HG03280 (cell line): ENCODE results near the gene NRAP.
"Not testable (repeated sequence)": the region's sequence is repeated elsewhere in the genome, so short reads cannot be mapped to it uniquely, and the experiment has no call there.

Source experiments
- ATAC-seq: cut with Tn5 transposase; IDR thresholded peaks from one replicate; pipeline ENCODE4 v1.9.1; 2021; ENCODE audit warnings: mild to moderate bottlenecking, moderate library complexity; ENCODE audit not compliant: unreplicated experiment

NRAP gene

DNA sequence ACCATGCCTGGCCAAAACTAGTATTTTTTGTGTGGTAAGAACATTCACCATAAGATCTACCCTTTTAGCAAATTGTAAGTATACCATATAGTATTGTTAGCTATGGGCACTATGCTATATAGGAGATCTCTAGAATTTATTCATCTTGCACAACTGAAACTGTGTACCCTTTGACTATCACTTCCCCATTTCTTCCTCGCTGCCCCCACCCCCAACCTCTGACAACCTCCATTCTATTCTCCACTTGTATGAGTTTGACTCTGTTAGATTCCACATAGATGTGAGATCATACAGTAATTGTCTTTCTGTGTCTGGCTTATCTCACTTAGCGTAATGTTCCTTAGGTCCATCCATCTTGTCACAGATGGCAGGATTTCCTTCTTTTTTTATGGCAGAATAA is 19.5 kb upstream of the NRAP start:
- no peak for ATAC-seq

GRCh38 chr10:113681533-113682470 is 18.0 kb upstream of the NRAP start:
- ATAC-seq: peak; percentile 52

DNA sequence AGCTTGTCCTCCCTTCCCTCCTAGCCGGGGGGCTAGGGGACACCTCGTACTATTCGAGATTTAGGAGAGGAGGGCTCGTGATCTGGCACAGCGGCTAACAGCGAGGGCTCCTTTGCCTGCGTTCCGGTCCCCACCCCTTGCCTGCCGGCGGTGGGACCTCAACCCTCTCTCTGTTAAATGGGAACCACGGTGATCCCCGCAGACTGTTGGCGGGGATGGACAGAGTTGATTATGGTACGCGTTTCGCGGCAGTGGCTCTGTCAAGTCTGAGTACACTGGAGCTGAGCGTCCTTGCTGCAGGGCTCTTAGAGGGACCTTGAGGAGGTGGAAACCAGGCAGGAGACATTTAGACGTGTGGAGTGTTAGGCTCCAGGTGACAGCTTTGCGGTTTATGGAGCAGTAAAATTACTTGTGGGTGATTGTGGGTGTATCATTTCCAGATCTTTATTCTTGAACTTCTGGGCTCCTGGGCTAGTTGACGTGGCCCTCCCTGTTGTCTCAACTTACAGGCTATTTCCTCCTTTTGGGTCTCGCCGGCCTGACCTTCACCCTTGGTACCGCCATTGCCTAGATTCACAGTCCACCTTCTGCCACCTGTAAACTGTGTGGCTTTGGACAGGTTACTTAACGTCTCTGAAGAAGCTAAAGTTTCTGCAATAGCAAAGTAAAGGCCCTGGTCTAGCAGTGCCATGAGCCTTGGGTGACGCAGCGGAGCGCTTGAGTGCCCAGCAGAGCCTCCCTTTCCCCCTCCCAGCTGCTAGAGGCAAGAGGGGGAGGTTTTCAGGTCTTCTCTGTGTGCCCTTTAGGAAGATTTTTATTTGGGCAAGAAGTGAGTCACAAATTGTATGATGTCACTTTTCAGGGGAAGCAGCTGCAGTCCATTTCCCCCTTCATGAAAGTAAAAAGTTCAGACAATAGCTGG is 16.6 kb upstream of the NRAP start:
- ATAC-seq: peak; percentile 15

DNA sequence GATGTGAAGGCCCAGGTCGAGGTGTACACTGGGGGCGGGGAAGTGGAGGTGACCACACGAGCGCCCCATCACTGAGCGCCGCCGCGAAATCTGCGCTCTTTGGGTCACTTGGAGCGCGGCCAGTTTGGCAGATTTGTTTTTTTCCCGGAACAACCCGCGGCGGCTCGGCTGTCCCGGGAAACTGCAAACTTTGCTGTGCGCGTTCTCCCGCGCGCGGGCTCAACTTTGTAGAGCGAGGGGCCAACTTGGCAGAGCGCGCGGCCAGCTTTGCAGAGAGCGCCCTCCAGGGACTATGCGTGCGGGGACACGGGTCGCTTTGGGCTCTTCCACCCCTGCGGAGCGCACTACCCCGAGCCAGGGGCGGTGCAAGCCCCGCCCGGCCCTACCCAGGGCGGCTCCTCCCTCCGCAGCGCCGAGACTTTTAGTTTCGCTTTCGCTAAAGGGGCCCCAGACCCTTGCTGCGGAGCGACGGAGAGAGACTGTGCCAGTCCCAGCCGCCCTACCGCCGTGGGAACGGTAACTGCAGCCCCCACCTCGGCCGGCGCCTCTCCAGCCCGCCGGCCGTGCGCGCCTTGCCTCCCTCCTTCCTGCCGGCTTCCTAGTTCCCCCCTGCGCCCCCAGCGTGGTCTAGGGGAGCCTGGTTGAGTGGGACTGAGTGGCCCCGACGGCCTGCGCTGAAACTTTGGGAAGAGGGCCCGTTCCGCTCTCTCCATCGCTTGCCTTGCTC is 15.8 kb upstream of the NRAP start, which contains the start of gene CASP7:
Gene CASP7, plus strand, starts transcription at position 450 of the 727 bp plus-strand sequence. CDS start 17,582 bp downstream, outside the sequence.
- ATAC-seq: peak; percentile 70

DNA sequence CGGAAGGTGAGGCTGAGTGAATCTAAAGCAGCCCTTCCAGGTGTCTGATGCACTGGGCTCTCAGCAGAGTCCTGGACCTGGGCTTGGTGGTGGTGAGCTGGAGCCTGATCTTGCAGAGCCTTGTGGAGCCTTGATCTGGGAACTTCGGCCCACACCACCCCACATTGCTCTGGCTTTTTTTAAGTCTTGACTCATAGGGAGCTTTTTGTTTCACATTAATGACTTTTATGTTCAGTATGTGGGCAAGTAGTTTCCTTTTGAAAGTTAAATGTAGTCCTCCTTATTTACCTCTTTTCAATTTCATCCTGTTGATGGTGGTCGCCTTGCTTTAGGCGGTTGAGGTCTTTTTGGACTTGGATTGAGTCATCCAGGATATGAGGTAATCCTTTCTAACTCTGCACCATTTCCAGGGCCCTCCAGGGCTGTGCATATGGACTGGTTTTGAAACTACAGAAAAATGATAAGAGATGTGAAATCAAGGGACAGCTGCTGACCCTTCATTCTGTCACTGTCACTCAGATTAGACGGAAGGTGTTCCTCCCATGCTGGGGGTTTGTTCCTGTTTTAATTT is 2.9 kb upstream of the NRAP start:
- peak; percentile 65 for ATAC-seq

DNA sequence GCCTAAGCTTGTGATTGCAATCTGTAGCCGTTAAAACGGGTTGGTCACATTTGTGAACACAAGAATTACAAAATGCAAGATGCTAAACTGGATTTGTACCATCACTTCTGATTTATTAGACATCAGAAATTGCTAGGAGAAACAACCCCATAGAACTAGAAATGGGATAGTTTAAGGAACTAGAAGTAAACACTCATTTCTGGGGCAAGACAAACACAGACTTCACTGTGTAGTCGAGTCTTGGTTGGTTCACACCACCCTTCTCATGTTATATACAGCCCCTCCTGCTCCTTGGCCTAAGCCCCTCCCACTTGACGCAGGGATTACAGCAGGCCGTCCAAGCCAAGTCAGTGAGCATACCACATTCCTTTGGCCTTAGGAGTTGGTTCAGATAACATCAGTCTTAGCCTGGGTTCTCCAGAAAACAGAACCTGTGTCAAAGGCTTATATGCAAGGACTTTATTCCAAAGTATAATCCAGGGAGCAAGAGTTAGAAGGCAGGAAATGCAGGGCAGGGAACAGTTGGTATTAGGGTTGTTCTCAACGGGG is 2.0 kb upstream of the NRAP start:
- no peak for ATAC-seq

DNA sequence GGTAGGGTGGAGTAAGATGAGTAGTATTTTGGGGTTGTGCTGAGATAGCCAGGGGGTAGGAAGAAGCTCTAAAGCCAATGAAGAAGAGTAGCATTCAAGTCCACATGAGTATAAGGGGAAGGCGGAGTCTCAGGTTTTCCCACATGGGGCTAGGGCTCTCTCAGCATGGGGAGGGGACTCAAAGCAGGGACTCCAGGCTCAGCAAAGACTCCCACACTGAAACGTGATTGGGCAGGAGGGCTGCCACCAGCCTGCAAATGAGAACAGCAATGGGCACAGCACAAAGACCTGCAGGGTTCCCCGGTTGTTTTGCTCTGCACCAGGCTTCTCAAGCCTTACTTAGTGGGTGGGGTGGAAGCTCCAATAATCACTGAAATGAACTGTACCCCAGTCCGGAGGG is 1.5 kb upstream of the NRAP start:
- no peak for ATAC-seq

DNA sequence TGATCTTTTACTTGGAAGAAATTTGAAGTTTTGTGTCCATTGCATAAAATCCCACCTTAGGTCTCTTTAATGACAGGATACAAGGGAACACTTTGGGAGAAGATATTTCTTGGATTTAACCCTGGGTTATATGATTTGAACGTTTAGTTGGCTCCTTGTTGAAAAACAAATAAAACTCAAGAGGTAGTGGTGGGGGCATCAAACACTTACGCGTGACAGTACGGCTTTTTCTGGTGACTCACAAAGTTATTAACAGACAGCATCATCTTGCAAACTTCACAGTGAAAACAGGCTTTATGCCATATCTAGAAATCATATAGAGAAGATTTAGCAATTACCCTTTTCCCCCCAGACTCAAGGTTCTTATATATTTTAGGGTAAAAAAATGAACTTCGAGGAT is 699 bp downstream of the NRAP start:
- ATAC-seq: no peak

DNA sequence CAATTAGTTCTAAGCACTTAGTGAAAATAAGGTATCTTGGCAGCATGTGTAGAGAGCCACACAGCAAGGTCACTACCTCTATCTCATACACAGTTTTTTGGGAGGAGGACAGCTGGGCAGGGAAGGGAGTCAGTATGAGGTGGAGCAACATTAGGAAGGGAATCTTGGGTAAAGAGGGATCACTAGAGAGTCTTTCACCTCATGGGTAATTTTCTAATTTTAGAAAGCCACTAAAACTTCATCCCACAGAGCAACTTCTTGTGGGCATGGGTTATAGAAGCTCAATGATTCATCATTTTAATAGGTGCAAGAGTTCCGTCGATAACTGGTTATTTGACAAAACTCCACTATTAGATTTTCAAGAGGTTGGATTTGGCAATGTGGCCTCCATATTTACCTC is 2.5 kb downstream of the NRAP start:
- no peak for ATAC-seq

- ATAC-seq: no peak
Measured at GRCh38 chr10:113657544-113657943, 6.3 kb downstream of the NRAP start.

DNA sequence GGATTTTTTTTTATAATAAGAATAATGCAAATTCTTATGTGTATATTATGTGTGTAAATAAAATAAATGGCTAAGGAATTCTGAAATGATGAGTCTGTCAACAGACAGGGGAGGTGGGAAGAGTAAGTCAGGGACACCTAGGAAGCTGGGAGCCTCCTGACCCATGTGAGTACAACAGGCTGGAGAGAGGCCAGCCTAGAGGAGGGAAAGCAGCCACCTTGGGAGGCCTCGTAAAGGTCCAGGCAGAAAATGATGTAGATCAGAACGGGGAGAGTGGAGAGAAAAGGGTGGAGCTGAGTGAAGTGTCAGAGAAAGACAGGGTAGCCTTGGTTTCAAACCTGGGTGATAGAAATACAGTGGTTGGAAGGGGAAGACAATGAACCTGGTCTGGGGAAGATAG is 6.9 kb downstream of the NRAP start:
- no peak for ATAC-seq

GRCh38 chr10:113652456-113652855 is 11.4 kb downstream of the NRAP start:
- not testable (repeated sequence) for ATAC-seq

GRCh38 chr10:113651898-113652297 is 11.9 kb downstream of the NRAP start:
- no peak for ATAC-seq

DNA sequence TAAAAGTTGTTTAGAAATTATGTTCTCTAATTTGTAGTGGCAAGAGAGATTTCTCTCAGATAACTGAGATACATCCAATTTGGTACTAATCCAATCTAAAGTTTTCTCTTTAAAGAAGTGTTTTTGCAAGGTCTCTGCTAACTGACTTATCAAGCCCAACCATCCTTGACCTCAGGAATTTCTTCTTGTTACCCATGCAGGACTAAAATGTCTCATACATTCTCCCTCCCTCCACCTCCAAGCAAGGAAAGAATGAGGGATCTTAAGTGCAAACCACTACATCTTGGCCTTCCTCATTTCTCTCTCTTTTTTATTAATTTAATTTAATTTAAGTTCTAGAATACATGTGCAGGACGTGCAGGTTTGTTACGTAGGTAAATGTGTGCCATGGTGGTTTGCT is 12.8 kb downstream of the NRAP start:
- no peak for ATAC-seq

DNA sequence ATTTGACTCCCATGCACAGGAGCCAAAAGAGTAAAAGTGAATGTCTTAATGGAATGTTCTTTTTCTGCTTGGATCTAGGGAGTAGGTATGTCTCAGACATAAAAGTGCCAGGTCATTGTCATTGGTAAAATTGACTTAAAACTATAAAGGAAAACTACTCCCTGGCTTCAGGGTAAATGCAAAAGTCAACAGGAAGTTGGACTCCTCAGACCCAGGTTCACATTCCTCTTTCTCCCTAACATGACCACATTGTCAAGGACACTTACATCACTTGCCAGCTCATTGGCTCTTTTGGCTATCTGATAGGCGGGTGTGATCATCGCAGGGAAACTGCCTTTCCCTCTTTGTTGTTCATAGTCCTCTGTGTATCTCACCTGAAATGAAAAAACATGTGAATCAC is 13.7 kb downstream of the NRAP start:
- ATAC-seq: no peak

DNA sequence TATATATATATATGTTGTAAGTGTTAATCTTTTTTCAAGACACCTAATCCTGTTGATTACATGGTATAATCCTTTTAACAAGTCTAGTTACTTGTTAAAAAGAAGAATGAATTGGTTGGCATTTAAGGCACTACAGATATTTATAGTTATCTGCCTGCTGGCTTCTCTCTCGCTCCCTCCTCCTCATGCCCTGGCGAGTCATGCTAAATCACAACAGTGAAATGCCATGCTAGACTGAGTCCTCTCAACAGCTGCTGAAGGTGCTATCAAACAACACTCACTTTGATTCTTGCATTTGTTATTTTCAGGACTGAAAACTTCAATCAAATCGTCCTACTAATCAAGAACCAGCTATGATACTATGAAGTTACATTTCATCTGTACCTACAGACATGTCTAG is 15.4 kb downstream of the NRAP start:
- no peak for ATAC-seq

DNA sequence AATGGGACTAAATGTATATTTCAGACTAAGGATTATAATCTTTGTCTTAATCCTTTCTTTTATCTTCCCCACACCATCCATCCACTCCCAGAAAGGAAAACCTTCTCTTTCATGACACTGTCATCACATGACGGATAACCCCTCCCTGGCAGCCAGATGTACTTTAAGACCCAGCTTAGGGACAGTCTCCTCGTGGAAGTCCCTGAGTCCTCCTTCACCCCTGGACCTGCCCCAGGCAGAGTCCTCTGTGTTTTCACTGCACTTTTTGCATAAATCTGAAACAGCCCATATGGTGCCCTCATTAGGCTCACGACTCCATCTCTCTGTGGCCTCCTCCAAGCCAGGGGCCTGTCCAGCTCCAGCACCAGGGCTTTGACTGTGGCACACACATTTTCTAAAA is 16.0 kb downstream of the NRAP start:
- no peak for ATAC-seq

GRCh38 chr10:113646336-113647201 is 17.3 kb downstream of the NRAP start:
- ATAC-seq: no peak
